HCT116 (cell line): ENCODE data around the gene AAK1. TPM values are rescaled to one million over a fixed set of nuclear protein-coding genes. Genes with fewer than 3 reads are reported as not detected.

Experiments
- ATAC-seq: fragments of 200-7000 bp; cut with Tn5 transposase; 2 replicates; pipeline ENCODE4 v1.9.1; 2020; ENCODE audit warnings: mild to moderate bottlenecking, moderate library complexity
- BruUV-seq: library from RNA; stranded (reverse); fragments of 400-500 nt; replicated peaks from 2 replicates; lab custom pipeline; 2021; lab: Mats Ljungman, UMichigan
- CTCF ChIA-PET: fragments of 300-600 bp; sonication (Branson Sonifier 250); formaldehyde crosslinking; loops from one replicate; lab custom pipeline; 2021; ENCODE audit warnings: antibody characterized with exemption; lab: Charles Lee
- POLR2A ChIA-PET: fragments of 300-600, 350-600 bp; sonication (Branson Sonifier 250); formaldehyde crosslinking; loops from one replicate; lab custom pipeline; 2021; ENCODE audit warnings: antibody characterized with exemption; lab: Charles Lee
- RAD21 ChIA-PET, 2 experiments: fragments of 300-600 bp; sonication (Branson Sonifier 250); formaldehyde crosslinking; loops; one replicate each; lab custom pipeline; 2023; ENCODE audit warnings: low total read pairs in 2 of 2; ENCODE audit not compliant: uncharacterized antibody in 2 of 2, unreplicated experiment in 2 of 2, low non-redundant PET in 1 of 2; lab: Charles Lee
- DNase-seq: peaks from one replicate; pipeline ENCODE4 v3.0.0-alpha.2; 2010; ENCODE audit warnings: low read depth, low spot score
- H2AFZ ChIP-seq: fragments of 200-600 bp; shearing (Covaris generic), sonication (generic); 2 replicates; pipeline ENCODE4 v1.6.1; 2017; ENCODE audit warnings: low read depth, mixed run types, mixed read lengths, antibody characterized with exemption, low read length; ENCODE audit not compliant: poor library complexity, severe bottlenecking
- H3K27ac ChIP-seq: 2 replicates; pipeline ENCODE4 v1.5.1; 2012; ENCODE audit warnings: low read depth, low read length
- H3K27me3 ChIP-seq: fragments of 200-600 bp; sonication (generic); 2 replicates; pipeline ENCODE4 v1.6.1; 2016; ENCODE audit warnings: mixed run types, low read length, mixed read lengths; ENCODE audit not compliant: insufficient read depth
- H3K36me3 ChIP-seq, 2 experiments: fragments of 200-500 bp in 1 of 2; fragments of 200-600 bp in 1 of 2; sonication (Bioruptor generic) in 1 of 2; sonication (generic) in 1 of 2; 2 replicates each; pipeline versions ENCODE4 v1.5.1 to v1.6.1; 2014 to 2016; ENCODE audit warnings: low read length in 2 of 2, inconsistent platforms in 1 of 2, mixed read lengths in 1 of 2, mixed run types in 1 of 2; ENCODE audit not compliant: insufficient read depth in 2 of 2, control insufficient read depth in 1 of 2
- H3K4me1 ChIP-seq, 2 experiments: fragments of 200-600 bp in 1 of 2; sonication (generic) in 1 of 2; 2 replicates each; pipeline versions ENCODE4 v1.5.1 to v1.6.1; 2012 to 2017; ENCODE audit warnings: low read length in 2 of 2, inconsistent platforms in 1 of 2, mild to moderate bottlenecking in 1 of 2, mixed read lengths in 1 of 2, mixed run types in 1 of 2, moderate library complexity in 1 of 2; ENCODE audit not compliant: insufficient read depth in 2 of 2, control insufficient read depth in 1 of 2
- H3K4me2 ChIP-seq: fragments of 200-600 bp; sonication (generic); 2 replicates; pipeline ENCODE4 v1.6.1; 2017; ENCODE audit warnings: mixed run types, low read length, mixed read lengths
- H3K4me3 ChIP-seq, 2 experiments: fragments of 200-600 bp in 1 of 2; sonication (generic) in 1 of 2; replicated peaks in 1 of 2; 2 replicates each; pipeline ENCODE4 v1.5.1; 2011 to 2016; ENCODE audit warnings: low read length in 2 of 2, control low read depth in 1 of 2, low read depth in 1 of 2, mild to moderate bottlenecking in 1 of 2, mixed read lengths in 1 of 2, mixed run types in 1 of 2
- H3K79me2 ChIP-seq: fragments of 200-600 bp; sonication (generic); 2 replicates; pipeline ENCODE4 v1.6.1; 2017; ENCODE audit warnings: mild to moderate bottlenecking, mixed run types, low read length, moderate library complexity, mixed read lengths; ENCODE audit not compliant: insufficient read depth
- H3K9ac ChIP-seq: fragments of 200-600 bp; sonication (generic); 2 replicates; pipeline ENCODE4 v1.6.1; 2016; ENCODE audit warnings: low read length, mixed read lengths
- H3K9me2 ChIP-seq: fragments of 200-600 bp; sonication (generic), shearing (Covaris generic); 2 replicates; pipeline ENCODE4 v1.6.1; 2017; ENCODE audit warnings: mixed run types, mild to moderate bottlenecking, moderate library complexity; ENCODE audit not compliant: insufficient read depth
- H3K9me3 ChIP-seq, 2 experiments: fragments of 200-500 bp in 1 of 2; fragments of 200-600 bp in 1 of 2; sonication (Bioruptor generic) in 1 of 2; sonication (generic) in 1 of 2; 2 replicates each; pipeline ENCODE4 v1.6.1; 2014 to 2017; ENCODE audit warnings: low read length in 2 of 2, mixed read lengths in 2 of 2, inconsistent platforms in 1 of 2, low read depth in 1 of 2, mild to moderate bottlenecking in 1 of 2, mixed run types in 1 of 2, moderate library complexity in 1 of 2; ENCODE audit not compliant: control insufficient read depth in 1 of 2, insufficient read depth in 1 of 2
- H4K20me1 ChIP-seq: fragments of 200-600 bp; sonication (generic), shearing (Covaris generic); 2 replicates; pipeline ENCODE4 v1.6.1; 2017; ENCODE audit warnings: mixed run types, mild to moderate bottlenecking, moderate library complexity; ENCODE audit not compliant: insufficient read depth
- CBX3 ChIP-seq: IDR thresholded peaks from 2 replicates; pipeline ENCODE4 v1.6.1; 2012; ENCODE audit warnings: low read depth
- CEBPB ChIP-seq: IDR thresholded peaks from 2 replicates; pipeline ENCODE4 v1.6.1; 2012; ENCODE audit warnings: low read depth
- EGR1 ChIP-seq: IDR thresholded peaks from 2 replicates; pipeline ENCODE4 v1.6.1; 2012; ENCODE audit warnings: low read depth
- ELF1 ChIP-seq: IDR thresholded peaks from 2 replicates; pipeline ENCODE4 v1.6.1; 2012; ENCODE audit warnings: low read depth, borderline replicate concordance
- EZH2 ChIP-seq: fragments of 200-600 bp; sonication (generic); IDR thresholded peaks from 2 replicates; pipeline ENCODE4 v1.6.1; 2017; ENCODE audit warnings: antibody characterized with exemption, mixed run types
- EZH2phosphoT487 ChIP-seq: fragments of 200-600 bp; IDR thresholded peaks from 2 replicates; pipeline ENCODE4 v1.6.1; 2018; ENCODE audit warnings: antibody characterized with exemption, borderline replicate concordance
- FOSL1 ChIP-seq: IDR thresholded peaks from 2 replicates; pipeline ENCODE4 v1.6.1; 2012; ENCODE audit warnings: low read depth
- JUND ChIP-seq: IDR thresholded peaks from 2 replicates; pipeline ENCODE4 v1.6.1; 2012
- POLR2A ChIP-seq: IDR thresholded peaks from 2 replicates; pipeline ENCODE4 v1.7.0; 2011; ENCODE audit warnings: borderline replicate concordance; ENCODE audit not compliant: insufficient read depth, insufficient read length; ENCODE audit errors: extremely low read depth
- RAD21 ChIP-seq: IDR thresholded peaks from 2 replicates; pipeline ENCODE4 v1.6.1; 2012; ENCODE audit warnings: low read depth, mild to moderate bottlenecking
- SIN3A ChIP-seq: IDR thresholded peaks from 2 replicates; pipeline ENCODE4 v1.6.1; 2012; ENCODE audit warnings: low read depth
- SP1 ChIP-seq: IDR thresholded peaks from 2 replicates; pipeline ENCODE4 v1.6.1; 2012; ENCODE audit warnings: low read depth
- SRF ChIP-seq: IDR thresholded peaks from 2 replicates; pipeline ENCODE4 v1.6.1; 2012; ENCODE audit warnings: low read depth
- TCF7L2 ChIP-seq: IDR thresholded peaks from 2 replicates; pipeline ENCODE4 v1.7.0; 2011; ENCODE audit warnings: borderline replicate concordance, inconsistent platforms; ENCODE audit not compliant: insufficient read depth, insufficient read length; ENCODE audit errors: extremely low read depth
- YY1 ChIP-seq: IDR thresholded peaks from 2 replicates; pipeline ENCODE4 v1.6.1; 2011; ENCODE audit warnings: low read length, low read depth, moderate library complexity, mild to moderate bottlenecking; ENCODE audit not compliant: insufficient replicate concordance; ENCODE audit errors: extremely low read depth
- ZFX ChIP-seq: fragments of 450-650 bp; IDR thresholded peaks from 2 replicates; pipeline ENCODE4 v1.6.1; 2017
- ZNF274 ChIP-seq: fragments of 200-500 bp; sonication (Bioruptor generic); IDR thresholded peaks from 2 replicates; pipeline ENCODE4 v1.6.1; 2014; ENCODE audit warnings: mild to moderate bottlenecking, low read depth, low read length, inconsistent platforms
- intact Hi-C: fragments of 100-400 bp; cut with micrococcal nuclease; formaldehyde crosslinking; loops from 2 replicates; pipeline ENCODE4 v1.10.0; 2022
- total RNA-seq: library from RNA; stranded (reverse); gene quantifications from one replicate; pipeline ENCODE4 v1.2.1, GENCODE V29; 2021; ENCODE audit not compliant: unreplicated experiment
- TF ChIP-seq, protein P1 (sequence below): IDR thresholded peaks from 2 replicates; pipeline ENCODE4 v1.6.1; 2012
- TF ChIP-seq, protein P2 (sequence below): IDR thresholded peaks from 2 replicates; pipeline ENCODE4 v1.6.1; 2011; ENCODE audit warnings: mild to moderate bottlenecking, low read length, moderate library complexity; ENCODE audit not compliant: insufficient replicate concordance; ENCODE audit errors: extremely low read depth
- TF ChIP-seq, protein P3 (sequence below), 3 experiments: fragments of 200-600 bp in 1 of 3; sonication (generic) in 1 of 3; IDR thresholded peaks in 2 of 3; conservative IDR thresholded peaks in 1 of 3; 2 replicates each; pipeline ENCODE4 v1.5.1; 2012 to 2017; ENCODE audit warnings: low read depth in 2 of 3, low read length in 2 of 3, antibody characterized with exemption in 1 of 3, borderline replicate concordance in 1 of 3, control low read depth in 1 of 3, mild to moderate bottlenecking in 1 of 3, mixed read lengths in 1 of 3, mixed run types in 1 of 3, moderate library complexity in 1 of 3; ENCODE audit not compliant: insufficient read depth in 1 of 3
- TF ChIP-seq, protein P4 (sequence below): IDR thresholded peaks from 2 replicates; pipeline ENCODE4 v1.6.1; 2012
- TF ChIP-seq, protein P5 (sequence below): IDR thresholded peaks from 2 replicates; pipeline ENCODE4 v1.6.1; 2012; ENCODE audit warnings: low read depth

Gene AAK1
- total RNA-seq, 1 experiment from 2014 or later: 32.0 TPM

DNA sequence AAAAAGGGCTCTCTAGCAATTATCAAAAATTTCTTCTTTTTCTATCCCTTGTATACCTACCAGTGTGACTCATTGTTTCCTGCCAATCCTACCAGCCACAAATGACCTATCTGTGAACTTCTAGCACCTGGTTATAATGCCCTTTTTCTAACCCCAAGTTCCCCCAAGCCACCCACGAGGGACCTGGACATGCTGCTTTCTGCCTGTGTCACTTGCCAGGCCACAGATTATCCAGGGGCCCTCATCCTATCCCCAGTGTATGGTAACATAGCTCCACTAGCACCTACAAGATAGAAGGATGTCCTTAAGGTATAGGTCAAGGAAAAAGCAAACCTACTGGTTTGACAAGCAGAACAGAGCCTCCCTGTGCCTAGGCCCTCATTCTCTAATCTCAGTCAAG, 26.8 kb downstream of the AAK1 start:
- H3K4me1 ChIP-seq: peaks cover 28 to 41% of the 10 kb centered on the region in 2 experiments
- H3K4me2 ChIP-seq: peak overlapping the region; percentile 72
- peak overlapping the region; percentile 16; the same call in 1 of the 2 replicates for H3K9ac ChIP-seq
- peak overlapping the region; percentile 38 for H3K27ac ChIP-seq
- no peaks in the 10 kb centered on the region for H3K9me3 ChIP-seq
- ChIA-PET RAD21 (no interaction called here), CTCF (no interaction called here), POLR2A (no interaction called here)
- no TSS peak for BruUV-seq
- H3K79me2 ChIP-seq: no peaks in the 10 kb centered on the region
- H3K36me3 ChIP-seq: no peaks in the 10 kb centered on the region
- H4K20me1 ChIP-seq: no peaks in the 10 kb centered on the region
- H3K9me2 ChIP-seq: no peaks in the 10 kb centered on the region
- H3K4me3 ChIP-seq: peak overlapping the region in 1 of 2 experiments; percentile 26; a peak in 2 of 4 replicates
- peak; percentile 36 for DNase-seq
- H2AFZ ChIP-seq: no peak overlapping the region
- no peaks in the 10 kb centered on the region for H3K27me3 ChIP-seq
- intact Hi-C loops: no loop called here
- peak; percentile 79 for ATAC-seq
- TF ChIP-seq ELF1 (no peak), YY1 (no peak), SRF (no peak), ZFX (no peak), EGR1 (no peak), CBX3 (peak; percentile 44), TCF7L2 (no peak), JUND (peak; percentile 90), POLR2A (no peak), RAD21 (peak; percentile 17; the same call in 1 of the 2 replicates), EZH2phosphoT487 (no peak), EZH2 (no peak), CEBPB (no peak), ZNF274 (no peak), SIN3A (no peak), SP1 (peak; percentile 67), FOSL1 (peak; percentile 87)
- TF ChIP-seq, protein P1, sequence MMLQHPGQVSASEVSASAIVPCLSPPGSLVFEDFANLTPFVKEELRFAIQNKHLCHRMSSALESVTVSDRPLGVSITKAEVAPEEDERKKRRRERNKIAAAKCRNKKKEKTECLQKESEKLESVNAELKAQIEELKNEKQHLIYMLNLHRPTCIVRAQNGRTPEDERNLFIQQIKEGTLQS: no peak
- TF ChIP-seq, protein P2, sequence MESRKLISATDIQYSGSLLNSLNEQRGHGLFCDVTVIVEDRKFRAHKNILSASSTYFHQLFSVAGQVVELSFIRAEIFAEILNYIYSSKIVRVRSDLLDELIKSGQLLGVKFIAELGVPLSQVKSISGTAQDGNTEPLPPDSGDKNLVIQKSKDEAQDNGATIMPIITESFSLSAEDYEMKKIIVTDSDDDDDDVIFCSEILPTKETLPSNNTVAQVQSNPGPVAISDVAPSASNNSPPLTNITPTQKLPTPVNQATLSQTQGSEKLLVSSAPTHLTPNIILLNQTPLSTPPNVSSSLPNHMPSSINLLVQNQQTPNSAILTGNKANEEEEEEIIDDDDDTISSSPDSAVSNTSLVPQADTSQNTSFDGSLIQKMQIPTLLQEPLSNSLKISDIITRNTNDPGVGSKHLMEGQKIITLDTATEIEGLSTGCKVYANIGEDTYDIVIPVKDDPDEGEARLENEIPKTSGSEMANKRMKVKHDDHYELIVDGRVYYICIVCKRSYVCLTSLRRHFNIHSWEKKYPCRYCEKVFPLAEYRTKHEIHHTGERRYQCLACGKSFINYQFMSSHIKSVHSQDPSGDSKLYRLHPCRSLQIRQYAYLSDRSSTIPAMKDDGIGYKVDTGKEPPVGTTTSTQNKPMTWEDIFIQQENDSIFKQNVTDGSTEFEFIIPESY: no peak
- TF ChIP-seq, protein P3, sequence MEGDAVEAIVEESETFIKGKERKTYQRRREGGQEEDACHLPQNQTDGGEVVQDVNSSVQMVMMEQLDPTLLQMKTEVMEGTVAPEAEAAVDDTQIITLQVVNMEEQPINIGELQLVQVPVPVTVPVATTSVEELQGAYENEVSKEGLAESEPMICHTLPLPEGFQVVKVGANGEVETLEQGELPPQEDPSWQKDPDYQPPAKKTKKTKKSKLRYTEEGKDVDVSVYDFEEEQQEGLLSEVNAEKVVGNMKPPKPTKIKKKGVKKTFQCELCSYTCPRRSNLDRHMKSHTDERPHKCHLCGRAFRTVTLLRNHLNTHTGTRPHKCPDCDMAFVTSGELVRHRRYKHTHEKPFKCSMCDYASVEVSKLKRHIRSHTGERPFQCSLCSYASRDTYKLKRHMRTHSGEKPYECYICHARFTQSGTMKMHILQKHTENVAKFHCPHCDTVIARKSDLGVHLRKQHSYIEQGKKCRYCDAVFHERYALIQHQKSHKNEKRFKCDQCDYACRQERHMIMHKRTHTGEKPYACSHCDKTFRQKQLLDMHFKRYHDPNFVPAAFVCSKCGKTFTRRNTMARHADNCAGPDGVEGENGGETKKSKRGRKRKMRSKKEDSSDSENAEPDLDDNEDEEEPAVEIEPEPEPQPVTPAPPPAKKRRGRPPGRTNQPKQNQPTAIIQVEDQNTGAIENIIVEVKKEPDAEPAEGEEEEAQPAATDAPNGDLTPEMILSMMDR (IDR thresholded peaks at IDR 0.05 in 2 of 3, conservative IDR thresholded peaks at IDR 0.05 in 1 of 3; ENCODE audit: borderline replicate concordance in 1 of 3, insufficient read depth in 1 of 3, low read depth in 2 of 3, low read length in 2 of 3): no peak
- TF ChIP-seq, protein P4, sequence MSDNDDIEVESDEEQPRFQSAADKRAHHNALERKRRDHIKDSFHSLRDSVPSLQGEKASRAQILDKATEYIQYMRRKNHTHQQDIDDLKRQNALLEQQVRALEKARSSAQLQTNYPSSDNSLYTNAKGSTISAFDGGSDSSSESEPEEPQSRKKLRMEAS: peak; percentile 58; the same call in 1 of the 2 replicates
- TF ChIP-seq, protein P5, sequence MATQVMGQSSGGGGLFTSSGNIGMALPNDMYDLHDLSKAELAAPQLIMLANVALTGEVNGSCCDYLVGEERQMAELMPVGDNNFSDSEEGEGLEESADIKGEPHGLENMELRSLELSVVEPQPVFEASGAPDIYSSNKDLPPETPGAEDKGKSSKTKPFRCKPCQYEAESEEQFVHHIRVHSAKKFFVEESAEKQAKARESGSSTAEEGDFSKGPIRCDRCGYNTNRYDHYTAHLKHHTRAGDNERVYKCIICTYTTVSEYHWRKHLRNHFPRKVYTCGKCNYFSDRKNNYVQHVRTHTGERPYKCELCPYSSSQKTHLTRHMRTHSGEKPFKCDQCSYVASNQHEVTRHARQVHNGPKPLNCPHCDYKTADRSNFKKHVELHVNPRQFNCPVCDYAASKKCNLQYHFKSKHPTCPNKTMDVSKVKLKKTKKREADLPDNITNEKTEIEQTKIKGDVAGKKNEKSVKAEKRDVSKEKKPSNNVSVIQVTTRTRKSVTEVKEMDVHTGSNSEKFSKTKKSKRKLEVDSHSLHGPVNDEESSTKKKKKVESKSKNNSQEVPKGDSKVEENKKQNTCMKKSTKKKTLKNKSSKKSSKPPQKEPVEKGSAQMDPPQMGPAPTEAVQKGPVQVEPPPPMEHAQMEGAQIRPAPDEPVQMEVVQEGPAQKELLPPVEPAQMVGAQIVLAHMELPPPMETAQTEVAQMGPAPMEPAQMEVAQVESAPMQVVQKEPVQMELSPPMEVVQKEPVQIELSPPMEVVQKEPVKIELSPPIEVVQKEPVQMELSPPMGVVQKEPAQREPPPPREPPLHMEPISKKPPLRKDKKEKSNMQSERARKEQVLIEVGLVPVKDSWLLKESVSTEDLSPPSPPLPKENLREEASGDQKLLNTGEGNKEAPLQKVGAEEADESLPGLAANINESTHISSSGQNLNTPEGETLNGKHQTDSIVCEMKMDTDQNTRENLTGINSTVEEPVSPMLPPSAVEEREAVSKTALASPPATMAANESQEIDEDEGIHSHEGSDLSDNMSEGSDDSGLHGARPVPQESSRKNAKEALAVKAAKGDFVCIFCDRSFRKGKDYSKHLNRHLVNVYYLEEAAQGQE: no peak
